Measurements from ENCODE around the gene ENO4.

ENO4 gene

GRCh38 chr10:116868722-116869121, 19.4 kb downstream of the ENO4 start:
- DNase-seq (ENCODE audit: low spot score) = no peak

DNA sequence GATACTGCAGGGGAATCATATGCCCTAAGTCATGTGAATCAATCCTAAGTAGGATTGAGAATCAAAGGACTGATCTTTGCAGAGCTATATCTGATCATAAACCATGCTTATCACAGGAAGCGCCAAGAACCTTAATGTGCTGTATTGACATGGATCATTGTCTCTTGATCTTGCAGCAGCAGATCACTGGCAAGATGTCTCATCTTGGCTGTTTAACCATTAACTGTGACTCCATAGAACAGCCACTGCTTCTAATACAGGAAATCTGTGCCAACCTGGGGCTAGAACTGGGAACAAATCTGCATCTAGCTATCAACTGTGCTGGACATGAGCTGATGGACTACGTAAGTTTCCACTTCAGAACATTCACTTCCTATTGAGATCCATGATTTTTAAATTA, 21.6 kb downstream of the ENO4 start:
- DNase-seq (ENCODE audit: low spot score) = no peak

DNA sequence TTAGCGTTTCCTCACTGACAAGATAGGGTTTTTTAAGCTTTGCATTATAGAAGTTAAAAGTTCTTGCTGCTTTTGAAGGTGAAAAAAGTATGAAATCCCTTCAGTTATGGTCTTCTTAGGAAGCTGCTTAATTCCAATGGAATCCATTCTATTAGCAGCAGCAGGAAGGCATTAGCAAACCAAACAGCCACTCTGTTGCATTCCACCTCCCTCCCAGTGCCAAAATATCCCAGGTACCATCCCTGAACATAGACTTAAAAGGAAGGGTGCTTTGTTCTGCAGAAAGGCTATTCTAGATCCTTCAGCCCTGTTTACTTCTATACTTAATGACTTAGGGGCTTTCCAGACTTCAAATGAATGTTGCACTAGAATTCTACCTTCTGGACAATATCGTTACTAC, 23.8 kb downstream of the ENO4 start:
- DNase-seq (ENCODE audit: low spot score) = no peak

DNA sequence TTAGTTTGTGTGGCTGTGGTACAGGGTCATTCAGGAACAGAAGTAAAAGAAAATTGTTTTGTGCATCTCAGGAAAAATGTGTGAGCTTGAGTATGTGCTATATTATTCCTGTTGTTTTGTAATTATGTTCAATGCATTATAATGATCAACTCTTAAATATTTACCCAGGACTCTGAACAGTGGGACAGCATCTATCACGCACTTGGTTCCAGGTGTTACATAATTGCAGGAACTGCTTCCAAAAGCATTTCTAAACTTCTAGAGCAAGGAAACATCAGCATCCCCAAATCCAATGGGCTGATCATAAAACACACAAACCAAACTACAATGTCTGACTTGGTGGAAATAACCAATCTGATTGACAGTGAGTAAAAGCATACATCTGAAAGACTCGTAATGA, 26.6 kb downstream of the ENO4 start:
- DNase-seq (ENCODE audit: low spot score) = no peak

- no peak for DNase-seq (ENCODE audit: low spot score)
These were observed 28.1 kb downstream of the ENO4 start for GRCh38 chr10:116877391-116877790.

DNA sequence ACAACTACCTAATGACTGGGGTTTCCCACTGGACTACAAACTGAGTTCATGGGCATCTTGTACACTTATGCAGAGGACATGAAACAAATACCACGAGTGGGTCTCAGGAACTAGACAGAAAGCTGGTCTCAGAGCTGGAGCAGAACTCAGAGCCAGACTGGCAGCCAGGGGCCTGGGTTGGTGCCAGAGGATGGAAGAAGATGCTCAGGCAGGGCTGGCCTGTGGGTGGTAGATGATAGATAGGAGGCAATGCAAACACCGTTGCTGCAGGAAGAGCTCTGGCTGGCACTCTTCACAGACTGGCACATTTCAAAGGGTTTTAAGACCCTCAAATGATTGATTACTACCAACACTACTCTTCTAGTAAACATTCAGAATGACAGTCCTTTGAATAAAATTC, 28.8 kb downstream of the ENO4 start:
- no peak for DNase-seq (ENCODE audit: low spot score)

- no peak for DNase-seq (ENCODE audit: low spot score)
These were observed 30.5 kb downstream of the ENO4 start for GRCh38 chr10:116879817-116880216.

GRCh38 chr10:116880716-116881482, 31.6 kb downstream of the ENO4 start:
- no peak for DNase-seq (ENCODE audit: low spot score)

DNA sequence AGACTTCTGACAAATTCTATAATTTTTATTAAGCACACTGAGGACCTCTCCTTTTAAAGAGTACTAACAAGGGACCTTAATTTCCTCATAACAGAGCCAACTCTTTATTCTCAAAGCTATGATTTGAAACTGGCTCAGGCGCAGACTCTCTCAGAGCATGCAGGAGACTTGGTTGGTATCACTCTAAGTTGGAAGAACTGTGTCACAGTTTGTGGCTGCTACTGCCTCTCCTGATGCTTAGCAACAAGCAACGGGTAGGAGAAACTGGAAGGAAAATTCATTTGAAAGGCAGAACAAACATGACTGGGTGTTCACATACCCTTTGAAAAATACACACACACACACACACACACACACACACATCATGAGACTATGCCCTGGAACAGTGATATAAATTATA, 33.3 kb downstream of the ENO4 start:
- no peak for DNase-seq (ENCODE audit: low spot score)

GRCh38 chr10:116886772-116887171, 37.5 kb downstream of the ENO4 start:
- DNase-seq (ENCODE audit: low spot score) = no peak

- peak; percentile 20 for DNase-seq (ENCODE audit: low spot score)
These were observed 39.2 kb downstream of the ENO4 start for GRCh38 chr10:116888380-116889055.

DNA sequence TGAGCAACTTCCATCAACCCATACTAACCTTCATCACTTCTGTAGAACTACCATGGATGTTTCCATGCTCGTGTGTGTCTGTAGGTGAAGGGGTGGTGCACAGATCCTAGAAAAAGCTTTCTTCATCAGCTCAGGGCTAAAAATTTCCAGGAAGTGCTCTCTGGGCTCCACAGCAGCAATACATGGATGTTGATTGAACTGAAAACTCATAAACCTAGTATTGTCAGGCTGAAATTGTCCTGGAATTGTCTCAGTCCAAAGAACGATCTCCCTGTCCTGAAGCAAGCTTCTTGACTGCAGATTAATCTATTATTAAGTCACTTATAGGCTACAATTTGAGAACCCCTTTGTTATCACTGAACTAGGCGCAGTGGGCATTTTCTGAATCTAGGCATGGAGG, 39.8 kb downstream of the ENO4 start:
- no peak for DNase-seq (ENCODE audit: low spot score)

GRCh38 chr10:116891208-116891607, 41.9 kb downstream of the ENO4 start:
- no peak for DNase-seq (ENCODE audit: low spot score)

DNA sequence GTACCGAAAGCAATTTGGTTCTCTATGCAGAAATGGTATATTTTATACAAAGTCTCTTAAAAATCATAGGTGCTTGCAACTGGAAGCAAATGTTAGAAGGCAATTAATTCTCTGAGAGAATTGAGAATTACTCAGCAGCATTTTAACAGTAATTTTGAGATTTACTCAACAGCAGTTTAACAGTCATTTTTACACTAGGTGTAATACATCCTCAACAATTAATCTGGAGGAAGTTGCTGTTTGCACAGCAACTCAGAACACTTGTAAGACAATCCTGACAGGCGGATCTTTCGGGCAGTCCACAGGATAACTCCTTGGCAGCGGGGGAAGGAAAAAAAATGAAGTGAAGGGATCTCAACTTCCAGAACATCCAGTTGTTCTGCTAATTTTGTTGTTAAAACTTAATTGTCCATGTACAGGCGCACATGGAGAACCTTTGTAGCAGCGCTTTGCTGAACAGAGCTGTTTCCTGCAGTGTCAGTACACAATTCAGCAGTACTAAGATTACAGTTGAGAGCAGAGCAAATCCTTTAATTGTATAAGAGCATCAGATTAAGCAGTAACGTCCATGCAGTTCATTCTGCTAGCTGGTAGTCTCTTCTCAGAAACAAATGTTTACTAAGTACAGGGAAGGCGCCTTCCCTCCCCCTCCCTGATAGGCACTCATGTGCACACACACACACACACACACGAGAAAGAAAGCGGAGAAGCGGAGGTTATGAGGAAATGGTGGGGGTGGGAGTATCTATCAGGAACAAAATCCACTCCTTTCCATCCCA, 43.8 kb downstream of the ENO4 start:
- no peak for DNase-seq (ENCODE audit: low spot score)

- no peak for DNase-seq (ENCODE audit: low spot score)
These were observed 44.4 kb downstream of the ENO4 start for GRCh38 chr10:116893686-116894037.

GRCh38 chr10:116899626-116900025, 50.3 kb downstream of the ENO4 start:
- no peak for DNase-seq (ENCODE audit: low spot score)

DNA sequence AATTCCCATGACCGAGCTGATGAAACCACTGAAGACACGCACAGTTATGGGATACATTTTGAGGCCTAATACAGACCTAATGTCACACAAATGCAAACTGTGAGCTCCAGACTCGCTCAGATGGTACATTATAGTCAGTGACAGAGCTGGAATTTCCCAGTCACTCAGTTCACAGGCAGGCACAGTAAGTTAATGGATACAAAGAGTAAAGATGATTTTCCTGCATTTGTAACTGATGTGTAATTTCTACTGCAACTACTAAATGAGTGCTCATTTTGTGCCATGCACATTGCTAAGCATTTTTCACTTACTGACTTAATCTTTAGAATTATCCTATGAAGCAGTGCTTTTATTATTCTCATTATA, 56.5 kb downstream of the ENO4 start:
- DNase-seq (ENCODE audit: low spot score) = no peak

DNA sequence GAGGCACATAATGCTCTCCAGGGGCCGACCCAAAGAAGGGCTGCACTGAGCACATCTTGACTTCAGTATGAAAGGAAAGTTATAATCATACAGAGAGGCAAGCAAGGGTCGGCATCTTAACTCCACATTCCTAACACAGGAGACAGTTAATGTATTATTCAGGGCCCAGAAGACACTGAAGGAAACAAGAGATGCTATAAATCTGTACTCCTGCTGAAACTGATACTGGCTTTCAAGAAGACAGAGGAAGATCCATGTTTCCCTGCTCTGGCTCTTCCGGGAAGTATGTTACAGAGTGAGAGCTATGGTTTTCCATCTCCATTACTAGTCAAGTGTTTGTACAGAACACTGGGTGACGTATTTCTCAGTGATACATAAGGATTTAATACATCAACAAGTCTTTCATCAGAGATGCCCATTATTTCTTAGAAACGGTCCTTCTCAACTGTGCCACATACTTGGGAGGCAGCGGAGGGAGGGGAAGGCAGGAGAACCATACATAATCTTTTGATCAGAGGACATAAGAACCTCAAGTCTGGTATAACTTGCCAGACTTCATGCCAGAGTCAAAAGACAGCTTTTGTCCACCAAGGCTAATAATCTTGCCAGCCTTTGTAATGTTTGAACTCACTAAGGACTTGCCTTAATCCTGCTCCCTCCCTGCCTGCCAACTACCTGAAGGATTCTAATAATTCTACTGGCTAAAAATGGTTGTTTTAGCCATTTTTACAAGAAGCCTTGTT, 58.1 kb downstream of the ENO4 start:
- no peak for DNase-seq (ENCODE audit: low spot score)

DNA sequence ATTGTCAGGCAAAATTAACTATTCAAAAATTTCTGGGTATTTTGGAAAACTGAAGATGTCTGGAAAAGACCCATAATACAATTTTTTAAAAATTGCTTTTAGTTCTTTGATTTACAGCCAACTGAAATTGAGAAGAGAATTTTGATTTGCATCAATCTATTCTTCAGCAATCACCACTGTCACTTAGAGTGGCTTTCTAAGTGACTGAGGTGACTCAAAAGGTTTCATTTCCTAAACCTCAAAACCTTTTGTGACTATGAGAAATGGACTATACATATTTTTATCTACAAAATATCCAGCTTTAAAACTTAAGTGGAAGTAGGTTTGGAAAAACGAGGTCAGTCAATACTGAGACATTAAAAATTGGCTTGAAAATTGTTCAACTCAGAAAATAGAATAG, 60.0 kb downstream of the ENO4 start:
- no peak for DNase-seq (ENCODE audit: low spot score)

- DNase-seq (ENCODE audit: low spot score) = no peak
These were observed 61.6 kb downstream of the ENO4 start for GRCh38 chr10:116910910-116911309.

GRCh38 chr10:116912162-116912561, 62.9 kb downstream of the ENO4 start:
- peak; percentile 7 for DNase-seq (ENCODE audit: low spot score)

- DNase-seq (ENCODE audit: low spot score) = no peak
These were observed 64.4 kb downstream of the ENO4 start for GRCh38 chr10:116913695-116914094.

DNA sequence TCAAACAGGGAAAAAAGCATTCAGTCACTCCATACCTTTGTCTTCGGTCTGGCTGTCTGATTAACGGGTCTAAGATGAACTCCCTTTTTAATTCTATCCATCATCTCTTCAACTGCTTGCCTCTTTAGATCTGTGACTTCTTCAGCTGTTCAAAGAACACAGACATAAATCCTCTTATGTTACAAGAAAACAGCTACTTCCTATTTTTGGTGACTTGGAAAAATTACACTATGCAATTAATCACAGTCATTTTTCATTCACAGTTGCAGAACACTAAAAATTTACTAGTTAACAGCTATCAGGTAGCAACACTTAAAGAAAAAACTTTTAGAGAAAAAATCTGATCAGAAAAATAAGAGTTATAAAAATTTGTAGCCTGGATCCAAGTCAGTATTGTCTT, 66.0 kb downstream of the ENO4 start:
- no peak for DNase-seq (ENCODE audit: low spot score)
